ENCODE results near the gene NUDT8.
"Not testable (repeated sequence)": the region's sequence is repeated elsewhere in the genome, so short reads cannot be mapped to it uniquely, and the experiment has no call there.

The NUDT8 gene, protein sequence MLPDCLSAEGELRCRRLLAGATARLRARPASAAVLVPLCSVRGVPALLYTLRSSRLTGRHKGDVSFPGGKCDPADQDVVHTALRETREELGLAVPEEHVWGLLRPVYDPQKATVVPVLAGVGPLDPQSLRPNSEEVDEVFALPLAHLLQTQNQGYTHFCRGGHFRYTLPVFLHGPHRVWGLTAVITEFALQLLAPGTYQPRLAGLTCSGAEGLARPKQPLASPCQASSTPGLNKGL

DNA sequence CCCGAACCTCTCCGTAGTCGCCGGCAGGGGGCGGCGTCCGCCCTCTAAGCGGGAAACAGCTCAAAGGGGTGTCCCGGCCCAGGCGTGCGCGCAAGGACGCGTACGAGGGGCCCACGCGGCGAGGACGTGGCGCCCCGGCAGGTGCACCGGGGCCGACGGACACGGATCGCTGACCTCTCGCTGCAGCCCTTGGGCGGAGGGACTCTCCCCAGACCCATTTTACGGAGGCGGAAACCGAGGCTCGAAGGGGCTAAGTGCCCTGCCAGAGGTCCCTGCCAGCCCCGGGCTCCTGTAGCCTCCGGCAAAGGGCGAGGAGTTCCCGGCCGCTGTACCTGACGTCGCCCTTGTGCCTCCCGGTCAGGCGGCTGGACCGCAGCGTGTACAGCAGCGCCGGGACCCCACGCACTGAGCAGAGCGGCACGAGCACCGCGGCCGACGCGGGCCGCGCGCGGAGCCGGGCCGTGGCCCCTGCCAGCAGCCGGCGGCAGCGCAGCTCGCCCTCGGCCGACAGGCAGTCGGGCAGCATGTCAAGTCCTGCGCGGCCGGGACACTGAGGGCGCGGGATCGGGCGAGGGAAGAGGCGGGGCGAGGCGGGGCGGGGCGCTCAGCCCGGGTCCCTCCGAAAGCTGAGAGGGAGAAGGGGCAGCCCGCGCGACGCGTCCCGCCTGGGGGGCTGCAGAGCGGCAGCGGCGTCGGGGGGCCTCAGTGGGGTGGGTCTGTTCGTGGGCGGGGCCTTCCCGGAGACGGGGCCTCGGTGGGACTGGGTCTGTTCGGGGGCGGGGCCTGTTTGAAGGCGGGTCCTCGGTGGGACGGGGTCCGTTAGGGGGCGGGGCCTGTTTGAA is at the start of gene NUDT8:
Gene NUDT8, minus strand, starts transcription at position 552 of the 842 bp plus-strand sequence. Its CDS starts 26 bp downstream, at position 526.
- peak; percentile 76 for DNase-seq

DNA sequence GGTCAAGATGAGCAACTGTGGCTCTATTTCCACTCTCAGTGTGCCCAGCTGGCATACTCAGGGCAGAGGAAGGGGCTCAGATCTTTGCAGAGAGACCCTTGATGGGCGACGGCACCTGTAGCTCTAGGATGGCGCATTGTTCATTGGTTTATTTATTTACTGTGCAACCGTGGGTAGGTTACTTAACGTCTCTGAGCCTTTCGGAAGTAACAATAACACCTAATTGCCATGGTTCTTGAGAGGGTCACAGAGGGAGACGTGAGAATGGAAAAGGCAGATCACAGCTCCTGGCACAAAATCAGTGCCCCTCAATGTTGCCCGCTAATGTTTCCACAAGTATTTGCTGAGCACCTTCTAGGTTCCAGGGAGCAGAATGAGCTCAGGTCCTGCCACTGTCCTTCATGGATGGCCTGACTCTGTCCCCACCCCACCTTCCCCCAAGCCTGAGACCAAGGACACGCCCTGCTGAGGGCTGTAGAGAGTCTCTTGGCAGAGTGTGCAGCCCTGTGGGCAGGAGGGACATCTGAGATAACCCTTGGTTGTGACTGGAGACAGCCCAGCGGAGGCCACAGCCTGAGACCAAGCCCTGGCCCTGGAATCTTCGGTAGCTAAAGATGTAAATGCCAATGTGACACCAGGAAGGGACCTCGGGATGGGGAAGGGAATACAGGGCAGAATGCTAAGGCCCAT is 45.5 kb upstream of the NUDT8 start:
- no peak for DNase-seq

DNA sequence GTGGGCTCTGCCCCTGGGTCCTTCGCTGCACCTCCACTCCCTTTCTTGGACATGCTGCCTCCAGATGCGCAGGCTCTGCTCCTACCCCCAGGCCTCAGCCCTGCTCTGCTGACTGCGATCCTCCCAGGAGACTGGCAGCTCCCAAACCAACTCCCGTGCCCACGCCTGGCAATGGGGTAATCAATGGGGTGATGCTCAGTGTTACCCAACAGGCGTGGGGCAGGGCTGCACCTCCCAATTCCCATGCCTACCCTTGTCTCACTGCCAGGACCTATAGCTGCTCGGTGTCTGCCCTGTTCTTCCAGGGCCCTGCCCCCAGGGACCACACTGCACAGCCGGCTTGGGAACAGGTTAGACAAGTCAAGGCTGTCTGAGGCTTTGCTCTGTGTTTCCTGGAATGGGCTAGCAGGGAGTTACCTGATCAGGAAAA is 44.7 kb upstream of the NUDT8 start, which contains the start of gene ALDH3B2:
Gene ALDH3B2, minus strand, starts transcription at position 182 of the 430 bp plus-strand sequence. CDS start 7,688 bp downstream, outside the sequence.
- no peak for DNase-seq

DNA sequence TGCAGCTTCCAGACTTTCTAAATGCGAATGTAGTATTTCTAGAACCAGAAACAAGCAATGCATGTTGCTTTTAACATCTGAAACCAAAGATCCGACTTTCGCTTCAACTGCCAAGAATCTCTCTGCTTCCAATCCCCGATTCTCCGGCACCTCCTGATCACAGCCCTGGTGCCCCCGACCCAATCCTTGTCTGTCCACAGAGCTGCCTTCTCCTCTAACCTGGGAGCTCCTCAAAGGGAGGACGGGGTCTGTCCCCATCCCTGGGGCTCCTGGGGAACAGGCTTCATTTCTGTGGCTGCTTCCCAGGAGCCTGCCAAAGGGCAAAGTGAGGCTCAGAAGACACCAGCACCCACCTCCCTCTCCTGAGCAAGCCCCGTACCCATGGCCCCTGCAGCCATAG is 44.2 kb upstream of the NUDT8 start:
- DNase-seq, result no peak

DNA sequence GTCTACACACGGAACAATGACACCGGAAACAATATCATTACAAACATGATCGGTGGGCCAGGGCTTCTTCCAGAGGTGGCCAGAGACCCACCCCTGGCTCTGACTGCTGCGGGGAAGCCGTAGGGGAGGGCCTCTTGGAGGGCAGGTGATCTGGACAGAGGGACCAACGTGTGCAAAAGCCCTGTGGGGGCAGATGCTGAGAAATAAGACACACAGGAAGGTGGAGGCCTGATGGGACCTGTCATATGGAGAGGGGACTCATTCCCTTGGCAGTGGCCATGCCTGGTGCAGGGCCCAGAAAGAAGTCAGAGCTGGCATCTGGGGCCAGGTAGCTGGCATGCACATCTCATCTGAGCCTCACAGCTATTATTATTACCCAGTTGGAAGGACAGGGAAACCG is 43.6 kb upstream of the NUDT8 start:
- DNase-seq, result no peak

DNA sequence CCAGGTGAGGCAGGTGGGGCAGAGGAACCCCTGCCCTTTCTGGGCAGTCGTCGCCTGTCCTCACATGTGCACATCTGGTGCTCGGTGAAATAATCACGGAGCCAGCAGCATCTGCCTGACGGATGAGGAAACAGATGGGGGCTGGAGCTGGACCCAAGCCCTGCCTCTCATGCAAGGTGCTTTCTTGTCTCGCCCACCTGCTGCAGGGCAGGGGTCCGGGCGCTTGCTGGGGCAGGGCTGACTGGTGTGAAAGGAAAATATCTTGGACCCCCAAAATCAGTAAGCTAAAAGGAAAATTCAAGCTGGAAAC is 41.4 kb upstream of the NUDT8 start:
- no peak for DNase-seq

DNA sequence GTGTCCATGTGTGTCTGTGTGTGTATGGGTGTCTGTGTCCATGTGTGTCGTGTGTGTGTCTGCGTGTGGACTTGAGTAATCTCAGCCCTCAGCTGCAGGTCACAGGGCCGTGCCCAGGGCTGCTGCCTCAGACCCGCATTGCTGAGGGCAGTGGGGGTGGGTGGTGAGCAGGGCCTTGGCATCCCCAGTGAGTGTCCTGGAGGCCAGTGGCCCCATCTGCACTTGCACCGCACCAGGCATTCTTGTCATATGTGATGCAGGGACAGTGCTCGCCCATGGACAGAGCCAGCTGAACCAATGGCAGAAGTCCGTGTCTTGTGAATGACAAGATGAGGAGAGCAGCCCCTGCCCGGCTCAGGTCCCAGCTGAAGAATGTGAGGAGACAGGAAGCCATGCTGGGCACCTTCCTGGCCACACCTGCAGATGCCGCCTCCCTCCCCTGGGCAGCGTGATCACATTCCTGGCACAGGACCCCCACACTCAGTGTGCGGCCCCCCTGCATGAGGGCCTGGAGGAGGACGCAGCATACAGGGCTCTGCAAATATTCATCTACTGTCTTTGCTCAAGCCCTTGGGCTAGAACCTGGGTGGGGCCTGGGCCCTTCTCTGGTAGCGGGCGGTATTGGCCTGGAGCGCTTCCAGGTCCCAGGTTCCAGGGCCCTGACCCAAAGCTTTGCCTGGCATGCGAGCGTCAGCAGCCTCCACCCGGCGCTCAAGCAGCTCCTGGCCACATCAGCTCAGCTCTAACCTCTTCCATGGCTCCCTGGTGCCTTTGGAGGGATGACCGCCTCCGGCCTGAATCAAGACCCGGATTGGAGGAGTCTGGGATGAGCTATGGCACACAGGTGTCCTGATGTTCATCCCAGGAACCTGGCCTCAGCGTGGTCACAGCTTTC is 40.8 kb upstream of the NUDT8 start:
- DNase-seq, result no peak

DNA sequence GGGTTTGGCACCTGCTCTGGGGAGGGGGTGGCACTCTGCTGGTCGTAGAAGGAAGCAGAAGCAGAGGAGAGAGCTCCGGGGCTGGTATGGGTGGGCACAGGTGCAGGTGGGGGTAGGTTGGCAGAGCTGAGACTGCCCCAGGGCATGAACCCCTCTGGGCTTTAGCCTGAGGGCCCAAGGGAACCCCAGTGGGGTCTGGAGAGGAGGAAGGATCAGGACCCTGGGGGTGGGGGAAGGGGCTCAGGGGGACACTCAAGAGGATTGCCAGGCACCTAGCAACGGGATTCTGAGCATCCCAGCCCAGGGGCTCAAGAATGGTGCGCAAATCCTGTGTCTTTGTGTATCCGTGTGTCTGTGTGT is 38.4 kb upstream of the NUDT8 start:
- no peak for DNase-seq

DNA sequence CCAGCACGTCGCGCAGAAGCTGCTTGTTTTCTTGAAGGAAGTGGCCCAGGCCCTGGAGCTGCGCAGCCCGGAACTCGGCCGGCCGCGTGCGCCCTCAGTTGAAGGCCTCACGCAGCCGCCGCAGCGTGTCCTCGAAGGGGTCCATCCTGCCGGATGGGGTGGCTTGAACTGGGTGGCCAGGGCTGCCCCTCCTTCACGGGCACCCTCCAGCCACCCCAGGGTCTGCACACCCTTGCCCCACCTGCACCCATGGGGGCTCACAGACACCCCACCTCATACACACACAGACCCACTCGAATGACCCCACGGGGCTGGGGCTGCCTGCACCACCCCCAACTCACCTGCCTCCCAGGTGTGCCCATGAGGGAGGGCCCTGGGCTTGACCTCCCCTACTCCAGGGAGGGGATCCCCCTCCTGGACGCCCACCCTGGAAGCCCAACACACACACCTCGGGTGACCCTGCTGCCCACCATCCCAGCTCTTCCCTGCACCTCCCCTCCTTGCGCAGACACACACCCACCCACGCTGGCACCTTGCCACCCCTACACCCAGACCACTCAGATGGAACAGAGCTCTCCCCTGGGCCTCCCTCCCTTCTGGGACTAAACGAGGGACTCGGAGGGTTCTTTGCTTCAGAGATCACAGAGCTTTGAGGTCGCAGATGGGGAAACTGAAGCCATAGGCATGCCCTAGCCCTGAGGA is 37.9 kb upstream of the NUDT8 start:
- DNase-seq, result no peak

DNA sequence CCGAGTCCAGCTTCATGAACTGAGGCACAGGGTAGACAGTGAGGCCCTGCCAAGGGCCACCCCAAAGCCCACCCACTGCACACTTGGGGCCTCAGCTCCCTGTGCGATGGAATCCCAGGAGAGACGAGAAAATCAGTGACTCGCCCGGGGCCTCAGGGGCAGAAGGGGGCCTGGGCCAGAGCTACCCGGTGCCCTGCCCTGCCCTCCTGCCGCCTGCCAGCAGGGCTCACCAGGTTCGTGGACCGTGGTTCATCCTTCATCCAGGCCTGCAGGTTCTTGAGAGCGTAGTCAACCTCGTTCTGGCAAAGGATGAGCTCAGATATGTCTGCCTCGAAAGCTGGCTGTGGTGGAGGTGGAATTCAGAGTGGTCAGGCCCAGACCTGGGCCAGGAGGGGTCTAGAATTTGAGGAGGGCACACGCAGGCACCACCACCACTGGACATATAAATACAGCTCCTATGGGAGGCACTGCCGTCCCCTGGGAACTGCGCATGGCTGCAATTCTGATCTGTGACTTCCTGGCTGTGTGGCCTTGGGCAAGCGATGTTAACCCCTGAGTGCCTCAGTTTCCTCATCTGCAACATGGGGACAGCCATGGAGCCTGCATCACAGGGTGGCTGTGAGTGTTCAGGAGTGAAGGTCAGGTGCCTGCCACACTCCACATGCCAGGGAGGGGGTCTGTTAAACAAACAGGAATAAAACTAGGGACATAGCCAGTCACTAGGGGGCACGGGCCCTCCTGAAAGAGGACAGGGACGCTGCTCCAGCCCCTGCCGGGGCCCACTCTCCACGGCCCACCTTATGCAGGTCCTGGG is 37.1 kb upstream of the NUDT8 start:
- DNase-seq, result no peak

DNA sequence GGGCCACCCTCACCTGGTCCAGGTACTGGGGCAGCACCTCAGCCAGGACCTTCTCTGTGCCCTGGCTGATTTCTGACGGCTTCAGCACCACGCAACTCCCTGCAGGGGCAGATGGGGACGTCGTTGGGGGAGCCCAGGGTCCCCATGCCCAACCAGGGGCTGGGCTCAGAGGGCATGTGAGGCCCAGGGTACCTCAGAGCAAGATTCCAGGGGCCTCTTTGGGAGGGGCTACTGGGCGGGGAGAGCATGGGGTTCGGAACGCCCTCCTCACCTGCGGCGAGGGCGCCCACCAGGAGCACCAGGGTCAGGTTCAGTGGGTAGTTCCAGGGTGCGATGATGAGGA is 36.5 kb upstream of the NUDT8 start:
- DNase-seq, result no peak

DNA sequence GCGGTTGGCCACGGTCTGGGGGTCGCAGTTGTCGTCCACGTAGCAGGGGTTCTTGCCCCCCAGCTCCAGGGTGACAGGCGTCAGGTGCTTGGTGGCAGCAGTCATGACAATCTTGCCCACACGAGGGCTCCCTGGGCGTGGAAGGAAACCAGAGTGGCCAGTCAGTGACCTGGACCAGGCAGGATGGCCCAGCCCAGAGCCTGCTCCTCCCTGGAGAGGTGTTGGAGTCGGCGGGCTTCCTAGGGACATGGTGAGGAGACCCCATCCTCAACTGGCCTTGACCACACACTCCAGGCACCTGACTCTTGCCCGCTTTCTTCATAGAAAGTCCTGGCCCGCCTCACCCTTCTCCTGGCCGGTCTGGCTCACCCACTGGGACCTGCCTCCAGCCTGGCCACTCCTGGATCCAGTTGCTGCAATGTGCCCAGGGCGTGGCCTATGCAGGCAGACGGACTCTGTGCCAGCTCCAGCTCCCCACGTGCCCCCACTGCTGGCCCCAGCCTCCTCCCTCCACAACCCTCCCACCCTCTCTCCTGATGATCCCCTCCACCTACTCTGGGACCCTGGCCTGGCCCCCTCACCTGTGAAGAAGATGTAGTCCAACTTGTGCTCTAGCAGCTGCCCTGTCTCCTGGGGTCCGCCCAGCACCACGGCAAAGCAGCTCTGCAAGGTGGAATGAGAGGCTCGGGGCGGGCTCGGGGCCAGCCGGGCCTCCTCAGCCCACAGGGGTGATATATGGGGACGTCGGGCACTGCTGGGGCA is 36.0 kb upstream of the NUDT8 start:
- no peak for DNase-seq

DNA sequence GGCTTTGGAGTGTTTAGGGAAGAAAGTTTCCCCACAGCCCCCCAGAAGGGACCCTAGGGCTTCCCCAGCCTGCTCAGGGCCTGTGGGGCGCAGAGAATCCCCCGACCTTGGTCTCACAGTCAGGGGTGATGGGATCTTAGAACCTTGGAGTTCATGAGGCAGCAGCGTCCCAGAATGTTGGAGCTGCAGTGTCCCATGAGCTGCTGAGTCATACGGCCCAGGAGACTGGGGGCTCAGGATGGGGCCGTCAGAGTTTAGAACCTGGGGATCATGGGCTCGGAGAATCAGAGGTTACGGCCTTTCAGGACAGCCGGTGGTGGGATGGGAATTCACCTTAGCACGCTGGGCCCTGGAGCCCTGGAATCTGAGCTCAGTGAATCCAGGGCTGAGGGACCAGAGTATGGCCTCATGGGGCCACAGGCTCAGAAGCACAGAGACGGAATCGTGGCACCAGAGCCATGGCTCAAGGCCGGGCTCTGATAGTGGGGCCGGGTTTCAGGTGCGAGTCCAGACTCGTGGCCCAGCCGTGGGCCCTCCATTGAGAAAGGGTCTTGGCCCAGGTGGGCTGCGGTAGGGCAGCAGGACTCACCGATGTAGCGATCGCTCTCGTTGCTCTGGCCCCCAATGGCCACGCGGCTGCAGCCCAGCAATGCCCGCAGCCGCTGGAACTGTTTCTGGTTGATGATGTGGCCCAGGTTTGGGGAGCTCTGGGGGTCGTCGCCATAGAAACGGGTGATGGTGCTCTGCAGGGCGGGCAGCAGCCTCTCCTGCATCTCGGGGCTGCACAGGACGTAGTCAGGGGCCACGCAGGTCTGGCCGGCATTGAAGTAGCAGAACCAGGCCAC is 35.2 kb upstream of the NUDT8 start:
- DNase-seq, result no peak

DNA sequence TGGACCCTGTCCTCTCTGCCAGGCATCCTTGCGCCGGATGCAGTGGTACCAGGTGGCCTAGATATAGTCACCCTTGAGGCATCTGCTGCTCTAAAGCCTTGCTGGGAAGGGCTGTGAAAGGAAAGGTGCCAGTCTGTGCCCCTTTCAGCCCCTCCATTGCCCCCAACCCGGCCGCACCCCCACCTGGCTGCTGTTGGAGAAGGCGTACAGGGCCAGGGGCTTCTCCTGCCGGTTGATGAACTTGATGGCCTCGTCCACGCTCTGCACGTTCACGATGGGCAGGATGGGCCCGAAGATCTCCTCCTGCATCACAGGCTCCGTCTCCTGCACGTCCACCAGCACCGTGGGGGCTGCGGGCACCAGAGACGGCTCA is 34.5 kb upstream of the NUDT8 start:
- no peak for DNase-seq

DNA sequence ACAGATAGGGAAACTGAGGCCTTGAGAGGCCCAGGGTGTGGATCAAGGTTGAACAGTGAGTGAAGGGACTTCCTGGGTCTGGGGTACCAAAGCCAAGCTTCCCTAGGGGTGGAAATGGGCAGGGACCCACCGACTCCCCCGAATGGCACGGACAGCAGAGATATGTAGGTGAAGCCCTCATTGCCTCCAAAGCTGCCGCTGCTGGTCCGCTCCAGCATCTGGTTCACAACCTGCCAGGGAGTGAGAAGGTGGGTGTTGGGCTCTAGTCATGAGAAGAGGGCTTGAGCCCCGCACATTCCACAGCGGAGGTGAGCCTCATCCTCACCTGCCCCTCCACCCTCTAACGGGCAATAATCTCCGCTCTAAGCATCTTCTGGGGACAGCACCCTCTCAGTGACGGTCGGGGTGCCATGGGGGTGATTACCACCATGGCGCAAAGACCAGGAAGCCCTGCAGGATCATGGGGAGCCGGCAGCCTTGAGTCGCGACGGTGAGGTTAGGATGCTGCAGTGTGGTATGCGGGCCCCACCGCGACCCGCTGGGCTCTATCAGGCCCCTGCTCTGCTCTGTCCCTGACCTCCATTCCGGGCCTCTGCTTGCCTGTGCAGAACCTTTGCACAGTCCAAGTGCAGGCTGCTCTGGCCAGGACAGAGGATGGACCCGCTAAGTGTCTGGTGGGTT is 33.9 kb upstream of the NUDT8 start:
- no peak for DNase-seq

DNA sequence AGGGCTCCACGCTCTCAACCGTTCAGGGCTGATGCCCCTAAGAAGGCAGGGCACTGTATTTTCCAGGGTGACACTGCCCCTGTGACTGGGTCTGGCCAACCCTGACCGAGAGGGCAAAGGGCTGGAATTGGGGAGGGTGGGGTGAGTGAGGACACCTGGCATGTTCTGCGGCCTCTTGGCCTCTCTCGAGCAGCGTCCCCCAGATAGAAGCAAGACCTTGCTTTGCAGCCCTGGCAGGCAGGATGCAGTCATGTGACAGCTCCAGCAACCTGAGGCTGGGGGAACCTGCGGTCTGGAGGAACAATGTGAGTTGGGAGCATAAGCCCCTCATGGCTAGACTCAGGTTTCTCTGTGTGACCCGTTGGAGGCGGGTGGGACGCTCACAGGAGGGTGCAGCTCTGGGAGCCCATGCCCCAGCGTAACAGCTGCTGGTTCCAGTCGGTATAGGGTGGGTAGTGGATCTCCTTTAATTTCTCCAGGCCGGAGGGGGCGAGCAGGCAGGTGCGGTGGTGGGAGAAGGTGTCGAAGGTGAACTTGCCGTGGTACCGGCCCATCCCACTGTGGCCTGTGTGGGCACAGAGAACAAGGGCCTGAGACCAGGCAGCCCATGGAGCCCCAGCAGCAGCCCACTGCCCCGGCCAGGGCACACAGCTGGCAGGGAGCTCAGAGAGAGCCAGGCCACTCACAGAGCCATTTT is 33.2 kb upstream of the NUDT8 start:
- no peak for DNase-seq

DNA sequence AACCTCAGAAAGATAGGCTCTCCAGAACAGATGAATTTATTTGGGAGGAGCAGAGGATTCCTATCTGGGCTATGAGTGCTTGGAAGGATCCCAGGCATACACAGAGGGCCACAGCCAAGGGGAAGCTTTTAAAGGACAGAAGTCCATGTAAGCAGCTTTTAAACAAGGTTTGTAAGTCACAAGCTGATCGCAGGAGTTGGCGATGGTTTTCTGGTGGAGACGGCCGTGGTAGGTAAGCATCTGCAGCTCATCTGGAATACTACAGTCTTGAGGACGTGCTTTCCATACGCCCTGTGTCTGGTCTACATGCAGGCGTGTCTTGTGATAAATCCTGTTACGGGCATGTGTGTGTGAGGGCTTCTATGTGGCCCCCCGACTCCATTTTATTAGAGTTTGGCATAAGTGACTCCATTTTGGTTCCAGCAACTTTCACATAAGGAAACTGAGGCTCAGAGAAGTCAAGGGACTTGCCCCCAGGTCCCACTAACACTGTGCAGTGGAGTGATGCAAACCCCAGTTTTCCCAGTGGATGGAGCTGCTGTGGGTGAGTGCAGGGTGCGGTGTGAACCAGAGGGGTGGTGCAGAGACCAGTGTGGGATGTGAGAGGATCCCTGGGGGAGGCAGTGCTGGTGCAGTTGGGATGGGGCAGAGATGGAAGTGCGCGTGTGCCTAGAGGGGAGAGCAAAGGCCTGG is 32.6 kb upstream of the NUDT8 start:
- no peak for DNase-seq

DNA sequence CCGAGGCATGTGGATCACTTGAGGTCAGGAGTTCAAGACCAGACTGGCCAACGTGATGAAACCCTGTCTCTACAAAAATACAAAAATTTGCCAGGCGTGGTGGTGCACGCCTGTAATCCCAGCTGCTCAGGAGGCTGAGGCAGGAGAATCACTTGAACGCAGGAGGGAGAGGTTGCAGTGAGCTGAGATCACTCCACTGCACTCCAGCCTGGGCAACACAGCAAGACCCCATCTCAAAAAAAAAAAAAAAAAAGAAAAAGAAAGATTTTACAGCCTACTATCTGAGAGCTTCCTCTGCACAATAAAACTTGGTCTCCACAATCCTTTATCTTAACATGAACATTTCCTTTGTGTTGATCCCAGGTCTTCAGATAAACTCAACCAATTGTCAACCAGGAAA is 31.0 kb upstream of the NUDT8 start:
- not testable (repeated sequence) for DNase-seq
